Neural cell (in vitro differentiated cells): ENCODE data around the gene TRPM6. TPM values are rescaled to one million over a fixed set of nuclear protein-coding genes. Genes with fewer than 3 reads are reported as not detected.
A peak's percentile ranks its signal among the peaks of the same experiment; 100 is the strongest.

Experiments used
- H2AFZ ChIP-seq: fragments of 200-600, 300-800 bp; sonication (generic), shearing (Covaris generic); 2 replicates; pipeline ENCODE4 v1.6.0; 2014; ENCODE audit warnings: low read depth, mild to moderate bottlenecking, antibody characterized with exemption, low read length, moderate library complexity
- H3F3A ChIP-seq: fragments of 200-600 bp; shearing (Covaris generic); 2 replicates; pipeline ENCODE4 v1.6.1; 2016; ENCODE audit warnings: mild to moderate bottlenecking, moderate library complexity, mixed read lengths, antibody characterized with exemption, low read length; ENCODE audit not compliant: insufficient read depth, poor library complexity, severe bottlenecking
- H3K27ac ChIP-seq: fragments of 200-600, 300-800 bp; sonication (generic), shearing (Covaris generic); 2 replicates; pipeline ENCODE4 v1.5.1; 2014; ENCODE audit warnings: mild to moderate bottlenecking, low read length, moderate library complexity
- H3K27me3 ChIP-seq: fragments of 300-800, 200-600 bp; sonication (generic), shearing (Covaris generic); 2 replicates; pipeline ENCODE4 v1.6.0; 2014; ENCODE audit warnings: mild to moderate bottlenecking, low read depth, low read length, moderate library complexity; ENCODE audit not compliant: insufficient read depth
- H3K36me3 ChIP-seq: fragments of 300-800, 200-600 bp; sonication (generic), shearing (Covaris generic); 2 replicates; pipeline ENCODE4 v1.5.1; 2014; ENCODE audit warnings: mild to moderate bottlenecking, antibody characterized with exemption, low read length, moderate library complexity; ENCODE audit not compliant: insufficient read depth
- H3K4me2 ChIP-seq: fragments of 300-800, 200-600 bp; sonication (generic), shearing (Covaris generic); 2 replicates; pipeline ENCODE4 v1.6.0; 2014; ENCODE audit warnings: mild to moderate bottlenecking, low read length
- H3K4me3 ChIP-seq: fragments of 300-800, 200-600 bp; sonication (generic), shearing (Covaris generic); 2 replicates; pipeline ENCODE4 v1.5.1; 2014; ENCODE audit warnings: mild to moderate bottlenecking, low read length, moderate library complexity
- H3K79me2 ChIP-seq: fragments of 200-600 bp; shearing (Covaris generic); replicated peaks from 2 replicates; pipeline ENCODE4 v1.6.0; 2014; ENCODE audit warnings: mild to moderate bottlenecking, low read length, moderate library complexity; ENCODE audit not compliant: insufficient read depth
- H3K9ac ChIP-seq: fragments of 300-800, 200-600 bp; sonication (generic), shearing (Covaris generic); 2 replicates; pipeline ENCODE4 v1.6.1; 2016; ENCODE audit warnings: mild to moderate bottlenecking, low read length, mixed read lengths
- H3K9me2 ChIP-seq: fragments of 200-600 bp; shearing (Covaris generic); 2 replicates; pipeline ENCODE4 v1.6.1; 2016; ENCODE audit warnings: mild to moderate bottlenecking, low read length, mixed read lengths; ENCODE audit not compliant: insufficient read depth
- H3K9me3 ChIP-seq: fragments of 200-600, 300-800 bp; sonication (generic), shearing (Covaris generic); 2 replicates; pipeline ENCODE4 v1.6.1; 2016; ENCODE audit warnings: mild to moderate bottlenecking, mixed run types, low read length, moderate library complexity, mixed read lengths
- H4K20me1 ChIP-seq: fragments of 200-600 bp; shearing (Covaris generic); 2 replicates; pipeline ENCODE4 v1.6.1; 2016; ENCODE audit warnings: mild to moderate bottlenecking, mixed run types; ENCODE audit not compliant: insufficient read depth
- EP300 ChIP-seq: fragments of 450-650 bp; conservative IDR thresholded peaks from 2 replicates; pipeline ENCODE4 v1.6.1; 2014; ENCODE audit warnings: antibody characterized with exemption, mild to moderate bottlenecking, moderate library complexity; ENCODE audit not compliant: poor library complexity, severe bottlenecking
- EZH2 ChIP-seq: fragments of 200-600, 300-800 bp; shearing (Covaris generic), sonication (generic); IDR thresholded peaks from 2 replicates; pipeline ENCODE4 v1.6.1; 2014; ENCODE audit warnings: antibody characterized with exemption, low read length, borderline replicate concordance, mild to moderate bottlenecking; ENCODE audit not compliant: insufficient read depth, poor library complexity, severe bottlenecking
- MXI1 ChIP-seq: fragments of 450-650 bp; conservative IDR thresholded peaks from 2 replicates; pipeline ENCODE4 v1.6.1; 2014; ENCODE audit warnings: antibody characterized with exemption, mild to moderate bottlenecking; ENCODE audit not compliant: poor library complexity, severe bottlenecking
- POLR2AphosphoS5 ChIP-seq: IDR thresholded peaks from 2 replicates; pipeline ENCODE4 v1.6.1; 2012
- RAD21 ChIP-seq: fragments of 450-650 bp; conservative IDR thresholded peaks from 2 replicates; pipeline ENCODE4 v1.6.1; 2014; ENCODE audit warnings: antibody characterized with exemption, mild to moderate bottlenecking, moderate library complexity
- SMC3 ChIP-seq: fragments of 450-650 bp; conservative IDR thresholded peaks from 2 replicates; pipeline ENCODE4 v1.6.1; 2014; ENCODE audit warnings: antibody characterized with exemption, mild to moderate bottlenecking, moderate library complexity; ENCODE audit not compliant: poor library complexity
- TAF1 ChIP-seq: IDR thresholded peaks from 2 replicates; pipeline ENCODE4 v1.6.1; 2012; ENCODE audit warnings: low read depth
- polyA plus RNA-seq: library from polyadenylated mRNA; depleted of rRNA; stranded (reverse); fragments of >200 nt; gene quantifications from 2 replicates; pipeline ENCODE4 v1.2.3, GENCODE V29; 2014
- TF ChIP-seq, protein P1 (sequence below): fragments of 450-650 bp; IDR thresholded peaks from 2 replicates; pipeline ENCODE4 v1.5.1; 2014; ENCODE audit warnings: antibody characterized with exemption, mild to moderate bottlenecking, moderate library complexity; ENCODE audit not compliant: poor library complexity, severe bottlenecking
- TF ChIP-seq, protein P2 (sequence below): IDR thresholded peaks from 2 replicates; pipeline ENCODE4 v1.6.1; 2012; ENCODE audit warnings: borderline replicate concordance

Gene TRPM6
- polyA plus RNA-seq, 1 donor from 2014 or later = not detected

DNA sequence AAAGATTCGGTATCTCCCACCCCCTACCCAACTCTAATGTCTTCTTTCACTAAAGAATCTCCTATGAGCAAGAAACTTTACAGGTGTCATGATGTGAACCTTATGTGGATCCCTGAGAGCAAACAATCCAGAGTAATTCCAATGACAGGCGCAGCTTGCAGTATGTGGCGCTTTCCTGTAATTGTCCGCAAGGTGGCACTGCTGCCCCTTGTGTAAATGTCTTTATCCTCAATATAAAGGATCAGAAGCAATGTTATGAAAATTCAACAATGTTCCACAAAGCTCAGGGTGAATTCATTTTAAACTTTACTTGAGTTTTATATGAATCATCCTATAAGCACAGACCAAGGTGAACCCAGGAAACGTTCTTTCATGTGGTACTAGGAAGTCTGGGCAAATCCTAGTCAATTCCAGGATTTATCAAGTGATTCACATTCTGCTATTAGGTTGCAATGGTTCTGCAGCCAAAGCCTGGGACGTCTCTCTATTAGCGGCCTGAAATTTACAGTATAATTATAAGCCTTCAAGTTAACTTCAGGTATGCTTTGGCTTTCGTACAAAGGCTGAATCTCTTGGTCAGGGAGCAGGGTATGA, 113.7 kb downstream of the TRPM6 start:
- no peaks in the 10 kb centered on the region for H3K36me3 ChIP-seq
- no peak overlapping the region for H3K4me3 ChIP-seq
- H3K9me2 ChIP-seq = no peaks in the 10 kb centered on the region
- no peak overlapping the region for H3K27ac ChIP-seq
- no peak overlapping the region for H3K4me2 ChIP-seq
- H3K27me3 ChIP-seq = no peaks in the 10 kb centered on the region
- H3K9ac ChIP-seq = no peak overlapping the region
- H2AFZ ChIP-seq = no peak overlapping the region
- no peaks in the 10 kb centered on the region for H3K9me3 ChIP-seq
- H4K20me1 ChIP-seq = no peaks in the 10 kb centered on the region
- no peaks in the 10 kb centered on the region for H3F3A ChIP-seq
- no peak for TF ChIP-seq EZH2
- TF ChIP-seq TAF1 = no peak
- TF ChIP-seq, protein P1, sequence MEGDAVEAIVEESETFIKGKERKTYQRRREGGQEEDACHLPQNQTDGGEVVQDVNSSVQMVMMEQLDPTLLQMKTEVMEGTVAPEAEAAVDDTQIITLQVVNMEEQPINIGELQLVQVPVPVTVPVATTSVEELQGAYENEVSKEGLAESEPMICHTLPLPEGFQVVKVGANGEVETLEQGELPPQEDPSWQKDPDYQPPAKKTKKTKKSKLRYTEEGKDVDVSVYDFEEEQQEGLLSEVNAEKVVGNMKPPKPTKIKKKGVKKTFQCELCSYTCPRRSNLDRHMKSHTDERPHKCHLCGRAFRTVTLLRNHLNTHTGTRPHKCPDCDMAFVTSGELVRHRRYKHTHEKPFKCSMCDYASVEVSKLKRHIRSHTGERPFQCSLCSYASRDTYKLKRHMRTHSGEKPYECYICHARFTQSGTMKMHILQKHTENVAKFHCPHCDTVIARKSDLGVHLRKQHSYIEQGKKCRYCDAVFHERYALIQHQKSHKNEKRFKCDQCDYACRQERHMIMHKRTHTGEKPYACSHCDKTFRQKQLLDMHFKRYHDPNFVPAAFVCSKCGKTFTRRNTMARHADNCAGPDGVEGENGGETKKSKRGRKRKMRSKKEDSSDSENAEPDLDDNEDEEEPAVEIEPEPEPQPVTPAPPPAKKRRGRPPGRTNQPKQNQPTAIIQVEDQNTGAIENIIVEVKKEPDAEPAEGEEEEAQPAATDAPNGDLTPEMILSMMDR = peak; percentile 93
- peak; percentile 94 for TF ChIP-seq SMC3
- peak; percentile 89 for TF ChIP-seq RAD21
- TF ChIP-seq POLR2AphosphoS5 = no peak
- no peaks in the 10 kb centered on the region for H3K79me2 ChIP-seq

DNA sequence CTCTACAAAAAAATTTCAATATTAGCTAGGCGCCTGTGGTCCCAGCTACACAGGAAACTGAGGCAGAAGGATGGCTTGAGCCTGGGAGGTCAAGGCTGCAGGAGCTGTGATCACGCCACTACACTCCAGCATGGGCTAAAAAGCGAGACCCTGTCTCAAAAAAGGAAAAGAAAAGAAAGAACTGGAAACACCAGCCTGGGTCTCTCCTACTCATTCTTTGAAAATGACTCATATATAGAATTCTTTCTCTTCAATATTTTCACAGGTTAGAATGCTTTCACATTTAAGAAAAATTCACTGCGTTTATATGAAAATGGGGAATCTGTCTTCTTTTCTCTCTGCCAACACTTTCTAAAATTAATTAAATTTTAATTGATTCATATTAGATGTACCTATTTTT, 115.6 kb downstream of the TRPM6 start:
- Histone ChIP-seq H3F3A (no peaks in the 10 kb centered on the region), H3K36me3 (no peaks in the 10 kb centered on the region), H2AFZ (no peak overlapping the region), H3K9me3 (no peaks in the 10 kb centered on the region), H3K9me2 (no peaks in the 10 kb centered on the region), H4K20me1 (no peaks in the 10 kb centered on the region), H3K79me2 (no peaks in the 10 kb centered on the region), H3K27me3 (no peaks in the 10 kb centered on the region), H3K4me3 (no peak overlapping the region), H3K27ac (no peak overlapping the region), H3K9ac (no peak overlapping the region), H3K4me2 (no peak overlapping the region)
- no peak for TF ChIP-seq EP300
- no peak for TF ChIP-seq MXI1
- TF ChIP-seq, protein P2, sequence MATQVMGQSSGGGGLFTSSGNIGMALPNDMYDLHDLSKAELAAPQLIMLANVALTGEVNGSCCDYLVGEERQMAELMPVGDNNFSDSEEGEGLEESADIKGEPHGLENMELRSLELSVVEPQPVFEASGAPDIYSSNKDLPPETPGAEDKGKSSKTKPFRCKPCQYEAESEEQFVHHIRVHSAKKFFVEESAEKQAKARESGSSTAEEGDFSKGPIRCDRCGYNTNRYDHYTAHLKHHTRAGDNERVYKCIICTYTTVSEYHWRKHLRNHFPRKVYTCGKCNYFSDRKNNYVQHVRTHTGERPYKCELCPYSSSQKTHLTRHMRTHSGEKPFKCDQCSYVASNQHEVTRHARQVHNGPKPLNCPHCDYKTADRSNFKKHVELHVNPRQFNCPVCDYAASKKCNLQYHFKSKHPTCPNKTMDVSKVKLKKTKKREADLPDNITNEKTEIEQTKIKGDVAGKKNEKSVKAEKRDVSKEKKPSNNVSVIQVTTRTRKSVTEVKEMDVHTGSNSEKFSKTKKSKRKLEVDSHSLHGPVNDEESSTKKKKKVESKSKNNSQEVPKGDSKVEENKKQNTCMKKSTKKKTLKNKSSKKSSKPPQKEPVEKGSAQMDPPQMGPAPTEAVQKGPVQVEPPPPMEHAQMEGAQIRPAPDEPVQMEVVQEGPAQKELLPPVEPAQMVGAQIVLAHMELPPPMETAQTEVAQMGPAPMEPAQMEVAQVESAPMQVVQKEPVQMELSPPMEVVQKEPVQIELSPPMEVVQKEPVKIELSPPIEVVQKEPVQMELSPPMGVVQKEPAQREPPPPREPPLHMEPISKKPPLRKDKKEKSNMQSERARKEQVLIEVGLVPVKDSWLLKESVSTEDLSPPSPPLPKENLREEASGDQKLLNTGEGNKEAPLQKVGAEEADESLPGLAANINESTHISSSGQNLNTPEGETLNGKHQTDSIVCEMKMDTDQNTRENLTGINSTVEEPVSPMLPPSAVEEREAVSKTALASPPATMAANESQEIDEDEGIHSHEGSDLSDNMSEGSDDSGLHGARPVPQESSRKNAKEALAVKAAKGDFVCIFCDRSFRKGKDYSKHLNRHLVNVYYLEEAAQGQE = no peak
- TF ChIP-seq, protein P1 = no peak
- TF ChIP-seq RAD21 = no peak
- no peak for TF ChIP-seq SMC3
- no peak for TF ChIP-seq EZH2
- TF ChIP-seq TAF1 = no peak
- no peak for TF ChIP-seq POLR2AphosphoS5
